Left kidney (tissue), 2 donors: ENCODE measurements around the gene SGCD. TPM values are rescaled to one million over a fixed set of nuclear protein-coding genes. Genes with fewer than 3 reads are reported as not detected.

Source experiments
- DNase-seq: peaks from one replicate; pipeline ENCODE4 v3.0.0-alpha.2; 2013
- polyA plus RNA-seq: library from polyadenylated mRNA; unstranded; fragments of 120-200 nt; gene quantifications from one replicate; pipeline ENCODE4 v1.2.1, GENCODE V29; 2013; ENCODE audit not compliant: insufficient read length

The SGCD gene
- polyA plus RNA-seq, 1 donor, result 4.0 TPM

DNA sequence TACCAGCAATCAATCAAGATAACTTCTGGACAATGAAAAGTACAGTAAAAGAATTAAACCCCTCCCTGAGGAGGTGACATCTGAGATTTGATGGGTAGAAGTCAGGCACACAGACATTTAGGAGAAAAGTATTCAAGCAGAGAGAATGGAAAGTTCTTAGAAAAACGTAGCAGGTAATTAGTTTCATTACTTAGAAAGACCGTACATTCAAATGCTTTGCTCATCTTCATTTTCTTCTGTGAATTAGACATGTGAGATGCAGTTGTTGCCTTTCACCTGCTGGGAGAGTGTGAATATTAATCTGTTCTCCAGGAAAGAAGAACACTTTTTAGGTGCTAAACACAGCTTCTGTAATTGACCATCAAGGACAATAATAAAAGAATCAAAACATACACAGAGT lies 451.8 kb downstream of the SGCD start:
- DNase-seq, result no peak

- DNase-seq, result no peak
Measured at GRCh38 chr5:156779436-156779835, 452.5 kb downstream of the SGCD start.

DNA sequence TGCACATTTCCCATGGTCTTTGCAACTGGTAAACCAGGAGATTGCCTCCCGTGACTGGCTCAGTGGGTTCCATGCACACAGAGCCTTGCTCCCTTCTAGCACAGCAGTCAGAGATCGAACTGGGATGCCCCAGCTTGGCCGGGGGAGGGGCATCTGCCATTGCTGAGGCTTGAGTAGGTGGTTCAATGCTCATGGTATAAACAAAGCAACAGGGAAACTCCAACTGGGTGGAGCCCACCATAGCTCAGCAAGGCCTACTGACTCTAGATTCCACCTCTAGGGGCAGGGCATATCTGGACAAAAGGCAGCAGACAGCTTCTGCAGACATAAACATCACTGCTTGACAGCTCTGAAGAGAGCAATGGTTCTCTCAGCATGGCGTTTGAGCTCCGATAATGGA lies 456.1 kb downstream of the SGCD start:
- DNase-seq, result no peak

DNA sequence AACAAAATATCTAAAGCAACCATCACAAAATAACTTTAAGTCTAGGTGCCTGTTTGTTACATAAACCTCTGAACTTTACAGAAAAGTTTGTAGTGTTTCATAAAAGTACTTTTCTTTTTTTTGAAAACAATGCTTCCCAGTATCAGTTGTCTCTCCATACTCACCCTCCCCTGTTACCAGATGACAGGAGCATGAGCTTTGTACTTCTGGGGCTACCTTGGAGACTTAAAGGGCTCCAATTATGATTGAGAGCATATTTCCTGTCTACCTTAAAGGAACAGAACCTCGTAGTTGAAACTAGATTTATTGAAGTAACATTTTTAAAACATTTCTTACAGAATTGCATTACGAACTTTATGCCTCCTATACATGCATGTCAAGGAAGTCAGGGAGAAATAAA lies 467.7 kb downstream of the SGCD start:
- DNase-seq, result no peak

- DNase-seq, result no peak
Measured at GRCh38 chr5:156798201-156798600, 471.2 kb downstream of the SGCD start.

DNA sequence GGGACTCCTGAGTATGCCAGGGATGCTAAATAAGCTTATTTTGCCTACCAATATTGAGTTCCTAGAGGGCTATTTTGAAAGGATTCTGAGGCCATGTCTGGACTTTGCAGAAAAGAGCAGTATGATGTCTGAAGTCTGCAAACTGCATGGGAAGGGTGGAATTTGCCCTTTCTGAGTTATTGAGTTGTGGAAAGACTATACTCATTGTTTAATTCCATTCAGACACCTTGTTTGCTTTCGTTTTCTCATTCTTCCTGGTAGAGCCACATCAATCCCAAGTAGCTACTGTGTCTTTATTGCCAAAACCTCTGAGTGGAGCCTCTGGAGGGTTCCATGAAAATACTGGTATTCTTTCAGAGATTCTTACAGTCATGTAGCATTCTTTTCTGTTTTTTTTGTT lies 472.2 kb downstream of the SGCD start:
- DNase-seq, result no peak

DNA sequence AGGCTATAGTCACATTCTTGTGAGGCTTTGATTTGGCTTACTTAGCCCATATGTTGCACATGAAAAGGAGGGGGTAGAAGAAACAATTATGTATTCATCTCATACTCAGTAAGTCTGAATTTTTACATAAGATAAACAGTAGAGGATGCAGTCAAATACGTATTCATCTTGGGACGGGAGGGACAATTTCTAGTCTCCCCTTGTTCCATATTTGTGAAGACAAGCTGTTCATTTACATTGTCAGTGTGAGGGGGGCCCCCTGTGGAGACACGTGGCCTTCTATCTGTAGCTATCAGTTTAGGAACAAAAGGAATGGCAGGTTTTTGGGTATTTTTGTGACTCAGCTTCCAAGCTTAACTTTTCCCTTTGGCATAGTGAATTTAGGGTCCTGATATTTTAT lies 474.0 kb downstream of the SGCD start:
- DNase-seq, result no peak

GRCh38 chr5:156802501-156802900 lies 475.5 kb downstream of the SGCD start:
- no peak for DNase-seq

GRCh38 chr5:156803404-156803803 lies 476.4 kb downstream of the SGCD start:
- no peak for DNase-seq

DNA sequence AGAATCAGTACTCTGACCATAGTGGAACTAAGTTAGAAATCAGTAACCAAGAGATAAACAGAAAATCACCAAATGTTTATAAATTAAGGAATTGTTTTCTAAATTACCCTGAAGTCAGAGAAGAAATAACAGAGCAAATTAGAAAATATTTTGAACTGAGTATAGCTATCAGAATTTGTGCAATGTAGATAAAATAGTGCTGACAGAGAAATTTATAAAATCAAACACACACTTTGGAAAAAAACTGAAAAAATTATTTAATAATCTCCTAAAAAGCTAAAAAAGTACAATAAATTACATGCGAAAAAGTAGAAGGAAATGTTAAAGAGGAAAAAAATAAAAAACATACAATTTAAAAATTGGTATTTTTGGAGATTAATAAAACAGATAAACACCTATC lies 486.0 kb downstream of the SGCD start:
- DNase-seq, result no peak

DNA sequence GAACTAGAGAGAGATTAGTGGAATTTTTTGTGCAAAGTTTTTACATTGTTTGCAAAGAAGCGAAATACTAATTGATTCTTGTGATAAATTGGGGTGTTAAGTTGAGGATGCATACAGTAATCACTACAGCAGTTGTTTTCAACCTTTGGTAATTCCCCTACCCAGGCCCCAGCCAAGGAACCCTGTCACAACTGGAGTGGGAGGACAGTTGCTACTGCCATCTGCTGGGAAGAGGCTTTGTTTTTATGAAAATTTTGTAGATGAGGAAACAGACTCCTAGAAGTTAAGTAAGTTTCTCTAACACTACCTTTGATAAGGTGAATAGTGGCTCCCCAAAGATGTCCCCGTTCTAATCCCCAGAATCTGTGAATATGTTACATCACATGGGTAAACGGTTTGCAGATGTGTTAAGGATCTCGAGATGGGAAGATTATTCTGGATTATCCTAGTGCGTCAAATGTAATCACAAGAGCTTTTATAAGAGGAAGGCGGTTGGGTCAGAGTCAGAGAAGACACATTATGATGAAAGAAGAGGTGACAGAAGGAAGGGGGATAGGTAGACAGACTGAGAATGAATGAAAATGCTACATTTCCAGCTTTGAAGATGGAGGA lies 489.1 kb downstream of the SGCD start:
- DNase-seq, result peak; percentile 15
